Activated CD8-positive, alpha-beta memory T cell treated with anti-CD3 and anti-CD28 coated beads, Interleukin-2, amount 10 ng/mL, durations not matched to agents 7 days and 5 days (primary cell): ENCODE measurements around the gene RNF38. TPM values are rescaled to one million over a fixed set of nuclear protein-coding genes. Genes with fewer than 3 reads are reported as not detected.
"Not testable (repeated sequence)": the region's sequence is repeated elsewhere in the genome, so short reads cannot be mapped to it uniquely, and the experiment has no call there.

Source experiments
- ATAC-seq: fragments of 150-1000 bp; cut with Tn5 transposase; one replicate; pipeline ENCODE4 v1.10.0; 2021; ENCODE audit warnings: moderate library complexity
- CTCF ChIA-PET: fragments of 350-600 bp; sonication (Branson Sonifier 250); formaldehyde crosslinking; loops from one replicate; lab custom pipeline; 2021; ENCODE audit warnings: antibody characterized with exemption; lab: Charles Lee
- DNase-seq: peaks from one replicate; pipeline ENCODE4 v3.0.0-alpha.2; 2020
- H3K27ac Mint-ChIP-seq: one replicate; pipeline ENCODE4 v1.8.0; 2021; ENCODE audit warnings: mild to moderate bottlenecking, mixed read lengths
- H3K27me3 Mint-ChIP-seq: one replicate; pipeline ENCODE4 v1.8.0; 2021; ENCODE audit warnings: mixed read lengths
- H3K36me3 Mint-ChIP-seq: one replicate; pipeline ENCODE4 v1.8.0; 2021; ENCODE audit warnings: mild to moderate bottlenecking, mixed read lengths
- H3K4me1 Mint-ChIP-seq: one replicate; pipeline ENCODE4 v1.8.0; 2021; ENCODE audit warnings: mixed read lengths
- H3K4me3 Mint-ChIP-seq: one replicate; pipeline ENCODE4 v1.8.0; 2021; ENCODE audit warnings: mild to moderate bottlenecking, moderate library complexity, mixed read lengths
- H3K9me3 Mint-ChIP-seq: one replicate; pipeline ENCODE4 v1.8.0; 2022; ENCODE audit warnings: low read depth, mixed read lengths
- total RNA-seq, 2 experiments: library from RNA; stranded (reverse); gene quantifications; one replicate each; pipeline ENCODE4 v1.2.3, GENCODE V29; 2021

Gene RNF38
- total RNA-seq, 2 experiments from 2014 or later = 41.4 to 51.9 TPM

DNA sequence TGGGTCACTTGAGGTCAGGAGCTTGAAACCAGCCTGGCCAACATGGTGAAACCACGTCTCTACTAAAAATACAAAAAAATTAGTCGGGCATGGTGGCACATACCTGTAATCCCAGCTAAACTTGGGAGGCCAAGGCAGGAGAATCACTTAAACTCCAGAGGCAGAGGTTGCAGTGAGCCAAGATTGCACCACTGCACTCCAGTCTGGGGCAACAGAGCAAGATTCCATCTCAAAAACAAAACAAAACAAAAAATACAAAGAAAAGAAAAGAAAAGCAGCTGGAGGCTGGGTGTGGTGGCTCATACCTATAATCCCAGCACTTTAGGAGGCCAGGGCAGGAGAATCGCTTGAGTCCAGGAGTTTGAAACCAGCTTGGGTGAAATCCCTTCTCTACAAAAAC, 105.1 kb downstream of the RNF38 start:
- not testable (repeated sequence) for H3K4me1 Mint-ChIP-seq, H3K27me3 Mint-ChIP-seq, H3K36me3 Mint-ChIP-seq, ATAC-seq, H3K4me3 Mint-ChIP-seq, DNase-seq, H3K27ac Mint-ChIP-seq, H3K9me3 Mint-ChIP-seq
- CTCF ChIA-PET = interaction anchor here (1.1 to 1.2 kb wide), 2 partner anchors 11 to 34 kb away, joined by 3 read pairs; no protein-coding TSS in a partner anchor

- CTCF ChIA-PET = no interaction called here
- H3K36me3 Mint-ChIP-seq = no peaks in the 10 kb centered on the region
- no peak overlapping the region for H3K4me3 Mint-ChIP-seq
- DNase-seq = no peak
- H3K9me3 Mint-ChIP-seq = no peaks in the 10 kb centered on the region
- H3K27ac Mint-ChIP-seq = no peak overlapping the region
- ATAC-seq = no peak
- no peaks in the 10 kb centered on the region for H3K27me3 Mint-ChIP-seq
- H3K4me1 Mint-ChIP-seq = no peaks in the 10 kb centered on the region
Measured at GRCh38 chr9:36293918-36294317, 106.2 kb downstream of the RNF38 start.

DNA sequence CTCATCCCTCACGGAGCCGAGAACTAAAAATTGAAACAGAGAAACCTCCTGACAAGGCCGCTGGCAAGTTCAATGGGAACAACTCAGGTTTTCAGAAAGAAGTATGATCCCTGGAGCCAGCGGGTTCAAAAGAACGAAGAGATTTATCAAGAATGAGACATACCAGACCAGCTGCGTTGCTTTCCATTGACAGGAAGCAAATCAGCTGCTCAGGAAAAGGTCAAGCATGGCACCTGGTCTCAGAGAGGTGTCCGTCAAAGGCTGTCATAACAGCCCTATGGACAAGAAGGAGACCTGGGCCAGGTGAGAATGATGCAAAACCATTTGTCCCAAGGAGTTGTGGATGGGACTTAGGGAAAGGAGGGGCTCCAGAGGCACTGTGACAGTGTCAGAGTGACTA, 106.9 kb downstream of the RNF38 start:
- no peaks in the 10 kb centered on the region for H3K4me1 Mint-ChIP-seq
- CTCF ChIA-PET = no interaction called here
- ATAC-seq (no peak), DNase-seq (no peak)
- no peaks in the 10 kb centered on the region for H3K27me3 Mint-ChIP-seq
- H3K36me3 Mint-ChIP-seq = no peaks in the 10 kb centered on the region
- H3K9me3 Mint-ChIP-seq = no peaks in the 10 kb centered on the region
- no peak overlapping the region for H3K27ac Mint-ChIP-seq
- no peak overlapping the region for H3K4me3 Mint-ChIP-seq

- no peak for ATAC-seq
- no peaks in the 10 kb centered on the region for H3K4me1 Mint-ChIP-seq
- H3K9me3 Mint-ChIP-seq = no peaks in the 10 kb centered on the region
- no peaks in the 10 kb centered on the region for H3K27me3 Mint-ChIP-seq
- no peaks in the 10 kb centered on the region for H3K36me3 Mint-ChIP-seq
- DNase-seq = no peak
- CTCF ChIA-PET = no interaction called here
- H3K27ac Mint-ChIP-seq = no peak overlapping the region
- no peak overlapping the region for H3K4me3 Mint-ChIP-seq
Measured at GRCh38 chr9:36292641-36293040, 107.4 kb downstream of the RNF38 start.

DNA sequence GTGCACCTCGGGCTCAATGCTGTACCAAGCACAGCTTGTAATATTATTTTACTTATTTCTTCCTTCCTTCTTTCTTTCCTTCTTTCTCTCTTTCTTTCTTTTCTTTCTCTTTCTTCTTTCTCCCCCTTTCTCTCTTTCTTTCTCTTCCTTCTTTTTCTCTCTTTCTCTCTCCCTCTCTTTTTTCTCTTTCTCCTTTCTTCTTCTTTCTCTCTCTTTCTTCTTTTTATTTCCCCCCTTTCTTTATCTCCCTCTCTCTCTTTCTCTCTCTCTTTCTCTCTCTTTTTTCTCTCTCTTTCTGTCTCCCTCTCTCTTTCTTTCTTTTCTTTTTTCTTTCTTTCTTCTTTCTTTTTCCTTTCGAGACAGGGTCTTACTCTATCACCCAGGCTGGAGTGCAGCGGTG, 109.1 kb downstream of the RNF38 start:
- no peak for DNase-seq
- H3K27me3 Mint-ChIP-seq = no peaks in the 10 kb centered on the region
- no peaks in the 10 kb centered on the region for H3K36me3 Mint-ChIP-seq
- H3K4me3 Mint-ChIP-seq = no peak overlapping the region
- H3K4me1 Mint-ChIP-seq = no peaks in the 10 kb centered on the region
- no peaks in the 10 kb centered on the region for H3K9me3 Mint-ChIP-seq
- CTCF ChIA-PET = no interaction called here
- no peak overlapping the region for H3K27ac Mint-ChIP-seq
- ATAC-seq = no peak

DNA sequence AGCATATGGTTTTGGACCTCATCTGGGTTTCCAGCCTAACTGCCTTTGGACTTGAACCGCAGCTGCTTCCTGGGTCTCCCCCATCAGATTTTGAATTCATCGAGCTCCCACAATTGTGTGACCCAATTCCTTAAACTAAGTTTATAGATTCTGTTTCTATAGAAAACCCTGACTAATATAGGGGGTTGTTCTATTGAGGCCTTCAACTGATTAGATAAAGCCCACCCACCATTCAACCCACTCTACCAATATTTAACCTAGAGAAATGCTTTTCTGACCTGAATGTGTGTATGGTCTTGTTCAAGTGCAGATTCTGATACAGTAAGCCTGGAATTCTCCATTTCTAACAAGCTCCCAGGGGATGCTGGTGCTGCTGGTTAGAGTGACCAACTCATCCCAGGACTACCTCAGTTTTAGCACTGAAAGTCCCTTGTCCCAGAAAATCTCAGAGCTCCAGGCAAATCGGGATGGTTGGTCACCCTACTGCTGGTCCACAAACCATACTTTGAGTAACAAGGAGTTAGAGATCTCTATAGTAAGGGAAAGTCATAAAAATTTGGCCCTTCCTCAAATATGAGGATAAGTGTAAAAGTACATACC, 110.1 kb downstream of the RNF38 start:
- no peak overlapping the region for H3K27ac Mint-ChIP-seq
- DNase-seq = no peak
- H3K9me3 Mint-ChIP-seq = no peaks in the 10 kb centered on the region
- CTCF ChIA-PET = no interaction called here
- ATAC-seq = no peak
- H3K27me3 Mint-ChIP-seq = no peaks in the 10 kb centered on the region
- H3K4me1 Mint-ChIP-seq = no peaks in the 10 kb centered on the region
- no peaks in the 10 kb centered on the region for H3K36me3 Mint-ChIP-seq
- no peak overlapping the region for H3K4me3 Mint-ChIP-seq

GRCh38 chr9:36288070-36288469, 112.0 kb downstream of the RNF38 start:
- DNase-seq = no peak
- CTCF ChIA-PET = interaction anchor here (0.7 to 1.5 kb wide), 3 partner anchors 18 to 1390 kb away, joined by 3 read pairs; partner anchors contain the start of gene CLTA
- no peaks in the 10 kb centered on the region for H3K4me1 Mint-ChIP-seq
- no peak overlapping the region for H3K27ac Mint-ChIP-seq
- no peaks in the 10 kb centered on the region for H3K36me3 Mint-ChIP-seq
- ATAC-seq = no peak
- H3K9me3 Mint-ChIP-seq = no peaks in the 10 kb centered on the region
- H3K4me3 Mint-ChIP-seq = no peak overlapping the region
- no peaks in the 10 kb centered on the region for H3K27me3 Mint-ChIP-seq

Other genes with a start within 250 kb of the RNF38 start
- gene CCIN, start 230.9 kb downstream of the RNF38 start, total RNA-seq = under 1 TPM in 1 of 2 experiments, not detected in 1; 0.15 TPM
- 100 to 1,000 TPM; 156 to 177 TPM for gene CLTA, start 209.3 kb downstream of the RNF38 start, total RNA-seq
- gene GNE, start 141.8 kb downstream of the RNF38 start, total RNA-seq = 10 to 100 TPM; 17.3 to 19.6 TPM
- gene MELK, start 172.6 kb upstream of the RNF38 start, total RNA-seq = 10 to 100 TPM; 69.6 to 80.4 TPM